HUES48 (cell line): ENCODE results near the gene HOTAIR.

ENCODE experiments used
- H3K27ac ChIP-seq: one replicate; pipeline ENCODE4 v1.7.0; 2013; ENCODE audit warnings: low read depth, low read length, inconsistent platforms
- H3K27me3 ChIP-seq: 2 replicates; pipeline ENCODE4 v1.6.1; 2013; ENCODE audit warnings: mild to moderate bottlenecking, low read length; ENCODE audit not compliant: control insufficient read depth, insufficient read depth
- H3K36me3 ChIP-seq: 2 replicates; pipeline ENCODE4 v1.6.1; 2013; ENCODE audit warnings: low read length; ENCODE audit not compliant: control insufficient read depth, insufficient read depth
- H3K4me1 ChIP-seq: 2 replicates; pipeline ENCODE4 v1.6.1; 2013; ENCODE audit warnings: mild to moderate bottlenecking, low read length; ENCODE audit not compliant: control insufficient read depth, insufficient read depth
- H3K4me3 ChIP-seq: 2 replicates; pipeline ENCODE4 v1.5.1; 2013; ENCODE audit warnings: mild to moderate bottlenecking, low read depth, low read length
- H3K9ac ChIP-seq: 2 replicates; pipeline ENCODE4 v1.6.1; 2013; ENCODE audit warnings: mild to moderate bottlenecking, low read depth, low read length, moderate library complexity
- H3K9me3 ChIP-seq: 2 replicates; pipeline ENCODE4 v1.6.1; 2013; ENCODE audit warnings: low read length; ENCODE audit not compliant: control insufficient read depth, insufficient read depth

The HOTAIR gene

DNA sequence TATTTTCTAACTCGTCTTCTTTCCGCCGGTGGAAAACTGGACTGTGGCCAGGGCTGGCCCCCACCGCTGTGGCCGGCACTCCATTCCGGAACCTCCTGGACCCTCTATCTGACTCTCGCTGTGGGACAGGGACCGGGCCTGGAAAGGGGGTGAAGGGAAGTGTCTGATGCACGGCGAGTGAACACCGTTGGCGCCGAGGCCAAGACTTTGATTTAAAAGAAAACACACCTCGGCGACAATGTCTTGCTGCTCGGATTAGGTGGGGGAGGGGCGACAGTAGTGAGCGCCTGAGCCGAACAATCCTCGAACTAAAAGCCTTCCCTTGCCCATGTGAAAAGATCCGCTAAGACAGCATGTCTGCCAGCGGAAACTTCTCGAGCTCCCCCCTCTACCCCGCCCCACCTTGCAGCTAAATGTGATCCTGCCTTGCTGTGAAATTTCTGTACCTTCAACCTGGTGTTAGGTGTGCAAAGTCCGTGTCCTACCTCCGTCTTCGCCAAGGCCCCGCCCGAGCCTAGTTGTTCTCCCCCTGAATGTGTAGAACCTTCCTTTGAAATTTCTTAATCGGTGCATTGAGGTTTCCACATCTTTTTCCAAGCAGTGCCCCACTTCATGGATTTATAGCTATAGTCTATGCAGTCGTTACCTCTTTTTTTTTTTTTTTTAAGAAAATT lies 862 bp upstream of the HOTAIR start:
- H3K9ac ChIP-seq, result no peak overlapping the region
- H3K27me3 ChIP-seq, result peaks cover 100% of the 10 kb centered on the region
- no peaks in the 10 kb centered on the region for H3K4me1 ChIP-seq
- no peak overlapping the region for H3K4me3 ChIP-seq
- H3K9me3 ChIP-seq, result no peaks in the 10 kb centered on the region
- H3K36me3 ChIP-seq, result no peaks in the 10 kb centered on the region
- H3K27ac ChIP-seq, result no peak overlapping the region

DNA sequence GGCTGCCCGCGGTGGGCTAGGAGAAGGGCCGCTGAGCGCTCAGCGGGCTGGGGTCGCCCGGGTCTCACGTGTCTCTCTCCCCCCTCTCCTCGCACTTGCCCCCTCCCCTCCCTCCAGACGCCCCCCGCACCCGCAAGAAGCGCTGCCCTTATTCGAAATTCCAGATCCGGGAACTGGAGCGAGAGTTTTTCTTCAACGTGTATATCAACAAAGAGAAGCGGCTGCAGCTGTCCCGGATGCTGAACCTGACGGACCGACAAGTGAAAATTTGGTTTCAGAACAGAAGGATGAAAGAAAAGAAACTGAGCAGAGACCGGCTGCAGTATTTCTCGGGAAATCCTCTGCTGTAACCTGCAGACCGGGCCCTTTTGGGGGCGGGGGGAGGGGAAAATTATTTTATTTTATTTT lies 314 bp upstream of the HOTAIR start:
- Histone ChIP-seq H3K9me3 (no peaks in the 10 kb centered on the region), H3K27me3 (peaks cover 100% of the 10 kb centered on the region), H3K4me3 (no peak overlapping the region), H3K27ac (no peak overlapping the region), H3K36me3 (no peaks in the 10 kb centered on the region), H3K9ac (no peak overlapping the region), H3K4me1 (no peaks in the 10 kb centered on the region)

DNA sequence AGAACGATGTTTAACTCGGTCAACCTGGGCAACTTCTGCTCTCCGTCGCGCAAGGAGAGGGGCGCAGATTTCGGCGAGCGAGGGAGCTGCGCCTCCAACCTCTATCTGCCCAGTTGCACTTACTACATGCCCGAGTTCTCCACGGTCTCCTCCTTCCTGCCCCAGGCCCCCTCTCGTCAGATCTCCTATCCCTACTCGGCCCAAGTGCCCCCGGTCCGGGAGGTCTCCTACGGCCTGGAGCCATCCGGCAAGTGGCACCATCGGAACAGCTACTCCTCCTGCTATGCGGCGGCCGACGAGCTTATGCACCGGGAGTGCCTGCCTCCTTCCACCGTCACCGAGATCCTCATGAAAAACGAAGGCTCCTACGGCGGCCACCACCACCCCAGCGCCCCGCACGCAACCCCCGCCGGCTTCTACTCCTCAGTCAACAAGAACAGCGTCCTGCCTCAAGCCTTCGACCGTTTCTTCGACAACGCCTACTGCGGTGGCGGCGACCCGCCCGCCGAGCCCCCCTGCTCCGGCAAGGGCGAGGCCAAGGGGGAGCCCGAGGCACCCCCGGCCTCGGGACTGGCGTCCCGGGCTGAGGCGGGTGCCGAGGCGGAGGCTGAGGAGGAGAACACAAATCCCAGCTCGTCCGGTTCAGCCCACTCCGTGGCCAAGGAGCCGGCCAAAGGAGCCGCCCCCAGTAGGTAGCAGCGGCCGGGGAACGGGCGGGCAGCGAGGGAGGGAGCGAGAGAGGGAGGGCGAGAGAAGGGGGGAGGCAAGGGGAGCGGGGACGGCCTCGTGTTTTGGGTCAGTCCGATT lies 1.3 kb downstream of the HOTAIR start:
- H3K9ac ChIP-seq, result no peak overlapping the region
- no peaks in the 10 kb centered on the region for H3K36me3 ChIP-seq
- H3K4me1 ChIP-seq, result no peaks in the 10 kb centered on the region
- peaks cover 100% of the 10 kb centered on the region for H3K27me3 ChIP-seq
- no peak overlapping the region for H3K27ac ChIP-seq
- H3K9me3 ChIP-seq, result no peaks in the 10 kb centered on the region
- H3K4me3 ChIP-seq, result no peak overlapping the region

DNA sequence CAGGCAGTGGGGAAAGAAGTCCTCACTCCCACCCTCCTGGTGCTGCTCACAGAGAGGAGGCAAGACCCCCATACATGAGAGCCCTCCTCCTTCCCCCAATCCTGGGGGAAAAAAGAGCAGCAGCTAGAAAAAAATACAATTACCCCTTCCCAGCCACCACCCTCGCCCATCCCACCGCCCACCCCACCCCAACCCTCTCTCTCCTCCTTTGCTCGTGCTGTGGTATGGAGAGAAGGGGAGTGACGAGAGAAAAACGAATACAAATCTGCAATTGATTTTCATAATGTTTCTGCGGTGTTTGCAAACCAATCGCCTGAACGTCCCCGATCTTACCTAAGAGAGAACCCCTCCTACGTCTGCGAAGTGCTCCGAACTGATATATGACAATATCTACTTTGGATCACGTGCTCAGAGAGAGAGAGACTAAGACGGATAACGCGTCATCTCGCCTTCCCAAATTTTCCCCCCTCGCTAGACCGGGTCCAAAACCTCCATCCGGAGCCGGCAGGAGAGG lies 2.0 kb downstream of the HOTAIR start, which contains the start of gene HOXC11:
TSS of gene HOXC11 (plus strand) at position 405 of the 514 bp plus-strand sequence. CDS start 116 bp downstream, outside the sequence.
- H3K4me3 ChIP-seq, result no peak within 1 kb of the TSS

DNA sequence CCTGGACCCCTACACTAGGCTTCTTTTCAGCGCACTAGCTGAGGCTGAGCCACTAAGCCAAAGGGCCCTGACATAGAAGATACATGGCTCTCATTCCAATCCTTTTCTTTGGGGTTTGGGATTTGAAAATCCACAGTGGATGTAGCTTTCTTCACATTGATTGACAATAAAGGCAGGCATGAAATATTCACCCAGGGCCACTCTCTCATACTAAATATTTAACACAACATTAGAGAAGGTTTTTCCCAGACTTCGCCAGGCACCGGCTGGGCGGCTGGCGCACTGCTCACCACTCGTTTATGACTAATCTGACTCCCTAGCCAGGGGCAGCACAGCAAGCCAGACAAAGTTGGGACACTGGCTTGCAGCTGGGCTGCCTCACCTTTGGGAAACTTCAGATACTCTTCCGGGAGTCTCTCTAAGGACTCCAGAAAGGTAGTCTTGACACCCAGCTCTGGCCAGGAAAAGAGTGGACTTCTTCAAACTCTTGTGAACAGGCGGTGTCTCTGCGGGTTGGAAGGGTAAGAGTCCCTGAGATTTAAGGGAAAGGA lies 2.5 kb downstream of the HOTAIR start:
- Histone ChIP-seq H3K36me3 (no peaks in the 10 kb centered on the region), H3K4me1 (no peaks in the 10 kb centered on the region), H3K9ac (no peak overlapping the region), H3K27me3 (peaks cover 100% of the 10 kb centered on the region), H3K9me3 (no peaks in the 10 kb centered on the region), H3K27ac (no peak overlapping the region), H3K4me3 (no peak overlapping the region)

More for the DNA sequence above, 2.0 kb downstream of the HOTAIR start, which contains the start of gene HOXC11:
- H3K27me3 ChIP-seq, result peaks cover 100% of the 10 kb centered on the region
- H3K4me1 ChIP-seq, result no peaks in the 10 kb centered on the region
- no peak within 1 kb of the TSS for H3K27ac ChIP-seq
- no peaks in the 10 kb centered on the region for H3K9me3 ChIP-seq
- H3K36me3 ChIP-seq, result no peaks in the 10 kb centered on the region
- no peak within 1 kb of the TSS for H3K9ac ChIP-seq

DNA sequence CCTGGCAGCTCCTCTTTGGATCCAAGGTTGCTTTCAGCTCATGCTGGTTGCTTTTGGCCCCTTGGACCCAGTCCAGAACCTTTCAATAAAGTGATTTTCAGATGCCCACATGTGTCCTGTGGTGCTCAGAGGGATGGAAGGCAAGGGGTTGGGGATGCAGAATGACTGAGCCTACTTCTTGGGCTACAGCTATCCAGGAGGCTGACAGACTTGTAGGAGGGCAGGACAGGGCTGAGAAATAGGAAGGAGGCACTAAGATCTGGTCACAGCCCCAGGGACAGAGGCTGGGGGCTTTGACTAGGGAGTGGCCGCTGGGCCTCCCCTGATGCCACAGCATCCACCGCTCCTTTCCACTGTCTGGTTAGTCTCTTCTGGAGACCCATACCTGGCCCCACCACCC lies 3.1 kb downstream of the HOTAIR start:
- Histone ChIP-seq H3K4me3 (no peak overlapping the region), H3K4me1 (no peaks in the 10 kb centered on the region), H3K9ac (no peak overlapping the region), H3K27ac (no peak overlapping the region), H3K36me3 (no peaks in the 10 kb centered on the region), H3K9me3 (no peaks in the 10 kb centered on the region), H3K27me3 (peaks cover 100% of the 10 kb centered on the region)

DNA sequence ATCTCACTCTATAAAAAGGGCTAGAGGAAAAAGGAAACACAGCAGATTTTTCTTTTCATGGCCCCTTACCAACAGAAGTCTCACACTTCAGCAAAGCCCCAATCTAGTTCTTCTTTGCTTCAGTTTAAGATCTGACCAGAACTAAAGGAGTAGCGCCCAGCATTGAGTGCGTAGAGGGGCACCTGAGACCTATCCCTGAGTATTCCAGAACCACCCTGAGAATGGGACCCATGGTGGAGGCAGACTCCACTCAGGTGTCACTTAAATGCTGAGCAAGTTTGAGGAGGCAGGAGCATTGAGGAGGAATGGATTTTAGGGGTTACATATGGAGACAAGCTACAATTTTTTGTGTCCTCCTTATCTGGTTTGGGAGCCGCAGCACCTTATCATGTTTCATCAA lies 3.6 kb downstream of the HOTAIR start:
- H3K4me1 ChIP-seq, result no peaks in the 10 kb centered on the region
- H3K4me3 ChIP-seq, result no peak overlapping the region
- H3K27ac ChIP-seq, result no peak overlapping the region
- H3K36me3 ChIP-seq, result no peaks in the 10 kb centered on the region
- H3K27me3 ChIP-seq, result peaks cover 100% of the 10 kb centered on the region
- no peak overlapping the region for H3K9ac ChIP-seq
- H3K9me3 ChIP-seq, result no peaks in the 10 kb centered on the region

DNA sequence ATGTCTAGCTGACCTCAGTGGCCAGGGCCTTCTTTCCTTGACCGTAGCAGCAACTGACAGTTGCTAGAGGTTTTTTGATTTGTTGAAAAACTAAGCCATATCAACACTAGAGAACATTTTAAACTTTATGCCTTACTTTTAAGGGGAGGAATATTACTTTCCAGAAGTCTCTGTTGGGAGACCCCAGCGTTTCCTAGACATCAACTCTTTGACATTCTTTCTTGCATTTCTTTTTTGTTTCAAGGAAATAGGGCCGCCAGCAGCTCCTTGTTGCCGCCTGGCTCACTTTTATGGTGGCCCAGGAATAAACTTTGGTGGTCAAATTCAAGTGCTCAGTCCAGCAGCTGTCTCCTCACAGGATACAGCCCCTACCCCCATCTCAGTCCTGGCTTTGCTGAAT lies 4.3 kb downstream of the HOTAIR start:
- H3K27me3 ChIP-seq, result peaks cover 100% of the 10 kb centered on the region
- H3K4me3 ChIP-seq, result no peak overlapping the region

DNA sequence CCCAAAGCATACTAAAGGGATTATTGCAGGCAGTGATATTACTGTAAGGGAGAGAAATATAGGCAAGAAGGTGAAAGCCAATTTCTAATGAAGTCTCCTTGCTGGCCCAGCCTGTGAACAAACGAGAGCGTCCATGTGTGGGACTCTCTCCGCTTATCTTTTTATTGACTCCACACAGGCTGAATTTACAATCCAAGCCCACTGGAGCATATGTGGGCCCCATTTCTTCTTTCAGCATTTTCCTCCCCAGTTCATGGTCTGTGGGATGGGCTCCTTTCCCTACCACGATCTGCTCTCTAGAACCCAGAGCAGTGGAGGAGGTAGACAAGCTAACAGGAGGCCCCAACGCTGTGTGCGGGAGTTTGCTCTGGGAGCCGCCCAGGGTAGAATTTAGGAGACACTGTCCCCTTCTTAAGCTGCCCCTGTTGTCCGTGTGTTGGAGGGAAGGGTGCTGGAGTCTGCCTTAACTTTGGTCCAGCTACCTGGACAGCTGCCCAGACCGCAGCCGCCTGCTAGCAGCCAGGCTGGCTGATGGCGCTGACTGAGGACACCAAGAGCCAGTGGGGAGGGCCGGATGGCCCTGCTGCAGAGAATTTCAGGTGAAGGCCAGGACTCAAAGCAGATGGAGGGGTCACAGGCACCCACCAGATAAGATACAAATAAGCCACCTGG lies 5.0 kb downstream of the HOTAIR start:
- H3K36me3 ChIP-seq, result no peaks in the 10 kb centered on the region
- no peak overlapping the region for H3K9ac ChIP-seq
- H3K4me3 ChIP-seq, result no peak overlapping the region
- peaks cover 100% of the 10 kb centered on the region for H3K27me3 ChIP-seq
- H3K9me3 ChIP-seq, result no peaks in the 10 kb centered on the region
- no peaks in the 10 kb centered on the region for H3K4me1 ChIP-seq
- H3K27ac ChIP-seq, result no peak overlapping the region

More for the DNA sequence above, 4.3 kb downstream of the HOTAIR start:
- no peaks in the 10 kb centered on the region for H3K4me1 ChIP-seq
- H3K27ac ChIP-seq, result no peak overlapping the region
- no peaks in the 10 kb centered on the region for H3K9me3 ChIP-seq
- H3K9ac ChIP-seq, result no peak overlapping the region
- no peaks in the 10 kb centered on the region for H3K36me3 ChIP-seq

DNA sequence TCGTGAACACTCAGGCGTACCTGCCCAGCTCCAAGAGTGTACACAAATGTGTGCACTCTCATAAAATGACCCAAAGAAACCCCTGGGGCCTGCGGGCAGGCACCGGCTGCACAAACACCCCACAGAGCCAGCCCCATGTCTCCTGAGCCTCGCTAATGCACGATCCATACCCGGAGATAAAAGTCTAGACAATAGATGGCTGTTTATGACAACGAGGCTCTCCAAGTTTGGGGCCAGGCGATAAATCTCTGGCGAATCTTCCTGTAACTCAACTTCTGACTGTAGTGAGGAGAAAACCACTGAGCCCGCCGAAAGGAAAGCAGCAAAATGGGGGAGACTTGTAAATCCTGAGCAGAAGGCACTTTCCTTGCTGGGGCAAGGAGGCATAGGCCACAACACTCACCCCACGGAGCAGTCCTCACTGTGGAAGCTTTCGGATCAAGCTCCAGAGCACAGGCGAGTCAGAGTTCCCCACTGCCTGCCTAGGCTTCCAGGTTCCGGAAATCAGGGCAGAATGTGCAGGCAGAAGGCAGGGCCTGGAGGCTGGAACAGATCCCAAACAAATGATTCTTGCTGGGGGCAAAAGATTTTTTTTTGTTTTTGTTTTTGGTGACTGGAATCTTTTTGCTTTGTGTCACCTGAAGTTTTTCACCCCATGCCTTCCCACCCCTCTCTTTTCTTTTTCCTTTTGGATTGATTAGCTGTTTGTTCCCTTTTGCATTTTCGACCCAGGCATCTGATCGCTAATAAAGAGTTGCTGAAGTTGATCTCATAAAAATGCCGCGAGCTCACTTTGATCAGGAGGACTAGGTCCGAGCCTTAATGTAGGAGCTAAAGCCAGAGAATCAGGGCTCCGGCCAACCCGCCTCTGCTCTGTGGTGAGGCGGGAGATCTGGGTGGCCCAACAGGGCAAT lies 6.3 kb downstream of the HOTAIR start:
- Histone ChIP-seq H3K36me3 (no peaks in the 10 kb centered on the region), H3K27me3 (peaks cover 100% of the 10 kb centered on the region), H3K9ac (no peak overlapping the region), H3K9me3 (no peaks in the 10 kb centered on the region), H3K4me1 (no peaks in the 10 kb centered on the region), H3K4me3 (no peak overlapping the region), H3K27ac (no peak overlapping the region)
